Urinary bladder (tissue), 4 donors: ENCODE data around the gene COL6A2. TPM values are rescaled to one million over a fixed set of nuclear protein-coding genes. Genes with fewer than 3 reads are reported as not detected.

ENCODE experiments used
- DNase-seq: peaks from one replicate; pipeline ENCODE4 v3.0.0-alpha.2; 2015; ENCODE audit errors: extremely low spot score
- H3K27ac ChIP-seq: one replicate; pipeline ENCODE4 v1.5.1; 2013; ENCODE audit warnings: low read depth, mild to moderate bottlenecking, moderate library complexity
- H3K36me3 ChIP-seq: one replicate; pipeline ENCODE4 v1.6.1; 2013; ENCODE audit warnings: mild to moderate bottlenecking, moderate library complexity; ENCODE audit not compliant: insufficient read depth
- H3K4me1 ChIP-seq: one replicate; pipeline ENCODE4 v1.6.1; 2013; ENCODE audit warnings: mild to moderate bottlenecking, moderate library complexity; ENCODE audit not compliant: insufficient read depth
- H3K4me3 ChIP-seq: one replicate; pipeline ENCODE4 v1.5.1; 2013; ENCODE audit warnings: low read depth, low read length
- WGBS: extraction: QIAGEN DNeasy Blood & Tissue Kit; methylation state at CpG from one replicate; pipeline ENCODE4 v1.1.7; 2013; 5-methylcytosine and 5-hydroxymethylcytosine counted together
- polyA plus RNA-seq: library from polyadenylated mRNA; stranded (reverse); fragments of 200-250 nt; gene quantifications from one replicate; pipeline ENCODE4 v1.2.3, GENCODE V29; 2013
- total RNA-seq: library from RNA; depleted of rRNA; stranded (reverse); fragments of >200 nt; gene quantifications from one replicate; pipeline ENCODE4 v1.2.3, GENCODE V29; 2014
- donor health status: healthy with polysubstance abuse.
- donor health status: healthy.

The COL6A2 gene
- 1,109 TPM for total RNA-seq
- polyA plus RNA-seq, result 1,471 TPM

- H3K36me3 ChIP-seq, result no peaks in the 10 kb centered on the region
- WGBS, result 3% methylated on average over 81 of the region's 83 CpGs
- peak within 1 kb of the TSS; percentile 86 for H3K27ac ChIP-seq
- DNase-seq, result no peak
- no peaks in the 10 kb centered on the region for H3K4me1 ChIP-seq
- H3K4me3 ChIP-seq, result peak within 1 kb of the TSS; percentile 79
Observed at GRCh38 chr21:46097336-46098293, at the start of gene COL6A2. Gene COL6A2, plus strand, starts transcription at chr21:46098112.

DNA sequence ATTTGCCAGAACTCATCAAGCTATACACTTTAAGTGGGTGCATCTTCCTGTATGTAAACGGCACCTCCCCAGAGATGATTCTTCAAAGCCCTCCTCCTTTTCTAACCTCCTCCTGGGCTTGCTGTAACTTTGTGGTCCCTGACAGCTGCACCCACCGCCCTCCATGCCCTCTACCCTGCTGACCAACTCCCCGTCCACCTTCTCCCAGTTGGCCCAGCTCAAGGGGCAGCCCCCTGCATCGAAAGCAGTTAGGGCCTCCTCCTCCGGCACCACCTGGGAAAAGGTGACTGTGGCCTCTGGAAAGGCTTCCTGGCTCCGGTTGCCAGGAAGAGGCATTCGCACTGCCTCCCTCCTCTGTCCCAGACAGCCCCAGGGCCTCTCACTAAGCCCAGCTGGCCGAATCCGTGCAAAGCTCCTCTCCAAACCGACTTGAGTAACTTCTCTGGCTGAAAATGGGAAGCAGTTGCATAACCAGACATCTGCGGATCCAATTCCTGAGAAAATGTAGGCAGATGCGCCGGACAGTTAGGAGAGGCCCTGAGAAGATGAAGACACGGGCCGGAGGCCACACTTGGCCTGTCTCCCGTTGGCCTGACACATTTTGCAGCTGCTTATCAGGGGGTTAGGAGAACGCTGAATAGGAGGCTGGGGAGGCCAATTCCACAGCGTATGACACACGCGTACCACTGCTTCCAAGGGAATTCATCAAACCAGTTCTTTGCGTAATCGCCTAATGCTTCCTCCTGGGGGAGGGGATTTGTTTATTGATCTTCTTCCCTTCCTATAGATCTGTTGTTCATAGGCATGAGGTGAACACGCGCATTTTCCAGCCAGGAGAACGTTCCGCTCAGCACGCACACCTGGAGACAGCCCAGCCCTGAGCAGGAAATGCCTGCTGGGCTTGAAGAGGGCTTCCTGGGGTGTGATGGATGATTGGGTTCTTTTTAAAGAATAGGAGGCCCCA lies 48.7 kb upstream of the COL6A2 start:
- H3K27ac ChIP-seq, result peak overlapping the region; percentile 87
- no peaks in the 10 kb centered on the region for H3K36me3 ChIP-seq
- H3K4me1 ChIP-seq, result no peaks in the 10 kb centered on the region
- DNase-seq, result peak; percentile 86
- no peak overlapping the region for H3K4me3 ChIP-seq
- 29% methylated on average over 27 of the region's 27 CpGs for WGBS

DNA sequence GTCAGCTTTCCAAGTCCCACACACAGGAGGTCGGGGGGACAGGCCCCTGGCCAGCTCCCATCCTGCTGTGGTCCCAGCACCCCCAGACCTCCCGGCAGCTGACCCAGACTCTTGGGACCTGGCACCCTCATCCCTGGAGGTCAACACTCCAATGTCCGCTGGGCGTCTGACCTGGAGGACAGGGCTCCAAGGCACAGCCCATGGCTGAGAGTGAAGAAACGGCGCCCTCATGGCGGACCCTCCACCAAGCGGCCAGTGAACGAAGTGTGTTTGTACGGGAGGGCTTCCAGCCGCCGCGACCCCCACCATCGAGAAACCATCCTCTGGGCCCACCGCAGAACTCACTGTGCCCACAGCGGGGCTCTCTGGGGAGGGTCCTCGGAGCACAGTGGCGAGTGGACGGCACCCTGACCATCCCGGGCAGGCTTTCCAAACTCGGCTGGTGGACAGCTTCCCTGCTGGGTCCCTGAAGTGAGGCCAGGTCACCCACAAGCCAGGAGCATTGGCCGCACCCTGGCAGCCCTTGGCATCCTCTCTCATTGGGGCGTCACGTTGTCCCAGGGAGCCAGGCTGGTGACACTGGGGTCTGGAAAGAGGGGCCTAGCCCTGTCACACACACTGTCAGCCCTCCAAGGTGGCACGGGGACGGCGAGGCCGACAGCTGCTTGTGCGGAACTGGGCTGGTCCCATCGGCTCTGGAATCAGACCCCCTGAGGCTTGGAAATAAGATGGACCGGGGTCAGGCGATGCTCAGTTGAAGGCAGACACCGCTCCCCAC lies 47.8 kb upstream of the COL6A2 start:
- 90% methylated on average over 33 of the region's 33 CpGs for WGBS
- peak overlapping the region; percentile 83 for H3K27ac ChIP-seq
- H3K4me1 ChIP-seq, result no peaks in the 10 kb centered on the region
- no peak overlapping the region for H3K4me3 ChIP-seq
- DNase-seq, result no peak
- H3K36me3 ChIP-seq, result no peaks in the 10 kb centered on the region

DNA sequence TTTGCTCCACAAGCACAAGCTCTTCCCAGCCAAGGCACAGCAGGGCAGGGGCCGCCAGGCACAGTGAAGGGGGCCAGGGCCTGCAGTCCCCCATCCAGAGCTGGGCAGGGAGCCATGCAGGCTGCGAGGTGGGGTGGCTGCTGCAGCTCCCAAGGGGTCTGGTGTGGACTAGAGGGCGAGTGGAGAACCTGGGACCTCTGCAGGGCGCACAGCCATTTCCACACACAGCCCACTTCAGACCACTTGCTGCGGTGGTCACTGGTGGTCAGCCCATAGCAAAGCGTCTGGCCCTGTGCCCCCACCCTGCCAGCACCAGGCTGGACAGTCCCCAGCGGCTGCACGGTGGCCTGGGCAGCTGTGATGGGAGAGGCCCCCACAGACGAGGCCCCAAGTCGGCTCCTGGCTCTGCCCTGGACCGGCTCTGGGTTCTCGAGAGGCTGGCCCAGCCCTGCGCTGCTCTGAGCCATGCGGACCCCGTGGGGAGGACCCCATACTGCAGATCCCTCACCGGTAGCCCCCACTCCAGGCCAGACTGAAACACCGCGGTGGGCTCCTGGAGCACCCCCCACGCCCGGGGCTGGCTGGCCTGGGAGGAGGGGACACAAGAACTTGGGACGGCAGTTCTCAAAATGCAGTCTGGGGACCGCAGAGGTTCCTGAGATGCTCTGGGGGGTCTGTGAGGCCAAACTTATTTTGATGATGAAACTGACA lies 47.1 kb upstream of the COL6A2 start:
- DNase-seq, result no peak
- WGBS, result 88% methylated on average over 22 of the region's 22 CpGs

GRCh38 chr21:46051379-46051770 lies 46.5 kb upstream of the COL6A2 start:
- Histone ChIP-seq H3K36me3 (no peaks in the 10 kb centered on the region), H3K4me1 (no peaks in the 10 kb centered on the region), H3K4me3 (no peak overlapping the region), H3K27ac (no peak overlapping the region)
- WGBS, result 78% methylated on average over 16 of the region's 16 CpGs
- DNase-seq, result no peak

More for the DNA sequence above, 47.1 kb upstream of the COL6A2 start:
- Histone ChIP-seq H3K4me3 (no peak overlapping the region), H3K36me3 (no peaks in the 10 kb centered on the region), H3K27ac (peak overlapping the region; percentile 83), H3K4me1 (no peaks in the 10 kb centered on the region)

GRCh38 chr21:46051821-46052675 lies 45.9 kb upstream of the COL6A2 start:
- Histone ChIP-seq H3K4me1 (peaks cover 3% of the 10 kb centered on the region), H3K36me3 (no peaks in the 10 kb centered on the region), H3K27ac (no peak overlapping the region), H3K4me3 (no peak overlapping the region)
- WGBS, result 94% methylated on average over 33 of the region's 33 CpGs
- DNase-seq, result no peak

DNA sequence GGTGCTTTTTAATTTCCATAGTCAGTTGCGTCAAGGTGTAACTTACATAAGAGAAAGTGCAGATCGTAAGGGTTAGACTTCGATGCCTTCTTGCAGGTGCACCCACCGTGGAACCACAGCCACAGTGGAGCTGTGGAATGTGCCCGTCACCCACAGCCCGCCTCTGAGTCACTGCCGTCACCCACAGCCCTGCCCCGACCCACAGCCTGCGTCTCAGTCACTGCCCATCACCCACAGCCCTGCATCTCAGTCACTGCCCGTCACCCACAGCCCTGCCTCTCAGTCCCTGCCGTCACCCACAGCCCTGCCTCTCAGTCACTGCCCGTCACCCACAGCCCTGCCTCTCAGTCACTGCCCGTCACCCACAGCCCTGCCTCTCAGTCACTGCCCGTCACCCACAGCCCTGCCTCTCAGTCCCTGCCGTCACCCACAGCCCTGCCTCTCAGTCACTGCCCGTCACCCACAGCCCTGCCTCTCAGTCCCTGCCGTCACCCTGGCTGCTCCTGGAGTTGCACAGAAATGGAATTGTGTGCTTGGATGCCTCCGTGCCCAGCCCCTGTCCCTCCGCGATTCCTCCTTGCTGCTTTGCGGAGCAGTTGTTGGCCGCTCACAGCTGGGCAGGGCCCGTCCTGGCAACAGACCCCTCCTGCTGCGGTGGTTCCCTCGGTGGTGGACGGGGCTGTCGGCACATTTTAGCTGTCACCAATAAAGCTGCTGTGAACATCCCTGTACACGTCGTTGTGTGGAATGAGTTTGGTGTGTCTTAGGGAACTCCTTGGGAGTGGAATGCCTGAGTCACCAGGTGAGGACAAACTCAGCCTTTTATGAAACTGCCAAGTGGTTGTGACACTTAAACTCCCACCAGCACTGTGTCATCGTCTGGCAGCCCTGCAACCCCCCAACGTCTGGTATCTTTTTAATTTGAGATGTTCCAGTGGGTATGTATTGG lies 44.9 kb upstream of the COL6A2 start:
- H3K27ac ChIP-seq, result no peak overlapping the region
- H3K4me1 ChIP-seq, result peaks cover 3% of the 10 kb centered on the region
- no peaks in the 10 kb centered on the region for H3K36me3 ChIP-seq
- H3K4me3 ChIP-seq, result no peak overlapping the region
- DNase-seq, result no peak
- WGBS, result 70% methylated on average over 31 of the region's 31 CpGs

- 83% methylated on average over 10 of the region's 10 CpGs for WGBS
- DNase-seq, result no peak
- Histone ChIP-seq H3K27ac (no peak overlapping the region), H3K4me1 (peaks cover 3% of the 10 kb centered on the region), H3K36me3 (no peaks in the 10 kb centered on the region), H3K4me3 (no peak overlapping the region)
Observed at GRCh38 chr21:46054031-46054430, 43.9 kb upstream of the COL6A2 start.

- 42% methylated on average over 12 of the region's 12 CpGs for WGBS
- peak overlapping the region; percentile 34 for H3K27ac ChIP-seq
- H3K36me3 ChIP-seq, result no peaks in the 10 kb centered on the region
- H3K4me1 ChIP-seq, result peaks cover 3% of the 10 kb centered on the region
- DNase-seq, result no peak
- H3K4me3 ChIP-seq, result no peak overlapping the region
Observed at GRCh38 chr21:46054451-46054881, 43.4 kb upstream of the COL6A2 start.

- 68% methylated on average over 23 of the region's 23 CpGs for WGBS
- Histone ChIP-seq H3K36me3 (no peaks in the 10 kb centered on the region), H3K4me3 (no peak overlapping the region), H3K27ac (peak overlapping the region; percentile 70), H3K4me1 (peaks cover 3% of the 10 kb centered on the region)
- no peak for DNase-seq
Observed at GRCh38 chr21:46055863-46056281, 42.0 kb upstream of the COL6A2 start.

DNA sequence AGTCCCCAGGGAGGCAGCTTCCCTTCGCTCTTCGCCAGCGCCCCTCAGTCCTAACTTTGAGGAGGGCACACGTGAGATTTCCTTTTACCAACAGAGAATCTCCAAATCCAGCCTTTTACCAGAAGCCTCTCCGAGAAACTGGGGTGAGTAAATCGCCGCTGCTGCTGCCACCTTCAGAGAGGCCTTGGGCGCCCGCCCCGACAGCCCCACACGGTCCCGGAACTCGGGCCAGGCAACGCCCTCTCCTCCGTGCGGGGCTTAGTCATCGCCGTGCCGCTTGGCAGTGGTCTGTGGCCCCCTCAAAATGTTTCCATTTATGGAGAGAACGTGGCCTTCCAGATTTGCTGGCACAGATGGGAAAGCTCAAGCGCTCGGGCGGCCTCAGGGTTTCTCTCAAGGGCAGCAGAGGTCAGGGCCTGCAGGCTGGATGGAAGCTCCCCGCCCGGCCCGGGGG lies 41.4 kb upstream of the COL6A2 start:
- Histone ChIP-seq H3K4me3 (no peak overlapping the region), H3K27ac (peak overlapping the region; percentile 74), H3K36me3 (no peaks in the 10 kb centered on the region), H3K4me1 (peaks cover 3% of the 10 kb centered on the region)
- DNase-seq, result peak; percentile 48
- 23% methylated on average over 26 of the region's 26 CpGs for WGBS
